H1 (cell line): Measurements from ENCODE around the gene PAK2.
"Not testable (repeated sequence)": the region's sequence is repeated elsewhere in the genome, so short reads cannot be mapped to it uniquely, and the experiment has no call there.

Experiments
- CTCF ChIP-seq, 3 experiments: IDR thresholded peaks; 1 replicate in 2 of 3; 2 replicates in 1 of 3; pipeline versions ENCODE4 v1.5.1 to v1.6.1; 2011; ENCODE audit warnings: low read length in 3 of 3, mild to moderate bottlenecking in 3 of 3, inconsistent platforms in 2 of 3, low read depth in 1 of 3, moderate library complexity in 1 of 3; ENCODE audit not compliant: insufficient read depth in 1 of 3; ENCODE audit errors: control extremely low read depth in 1 of 3
- NRF1 ChIP-seq: IDR thresholded peaks from 2 replicates; pipeline ENCODE4 v1.6.1; 2011; ENCODE audit warnings: mild to moderate bottlenecking, low read depth, low read length, improper control_type of control experiment
- SP1 ChIP-seq: IDR thresholded peaks from 2 replicates; pipeline ENCODE4 v1.6.1; 2011; ENCODE audit warnings: low read depth, low read length
- TBP ChIP-seq: IDR thresholded peaks from 2 replicates; pipeline ENCODE4 v1.6.1; 2011; ENCODE audit warnings: low read depth, low read length, improper control_type of control experiment

GRCh38 chr3:196863000-196863399 lies 123.3 kb downstream of the PAK2 start:
- not testable (repeated sequence) for TF ChIP-seq SP1; CTCF (IDR thresholded peaks at IDR 0.05; ENCODE audit: control extremely low read depth in 1 of 3, insufficient read depth in 1 of 3, low read depth in 1 of 3, low read length in 3 of 3); TBP; NRF1
